Measurements from ENCODE around the gene TACO1. TPM values are rescaled to one million over a fixed set of nuclear protein-coding genes. Genes with fewer than 3 reads are reported as not detected.

The TACO1 gene
- polyA plus RNA-seq, 1 donor (not counting 4 experiments of a cell fraction or from before 2014, with no cell fraction given), result 23.5 TPM

DNA sequence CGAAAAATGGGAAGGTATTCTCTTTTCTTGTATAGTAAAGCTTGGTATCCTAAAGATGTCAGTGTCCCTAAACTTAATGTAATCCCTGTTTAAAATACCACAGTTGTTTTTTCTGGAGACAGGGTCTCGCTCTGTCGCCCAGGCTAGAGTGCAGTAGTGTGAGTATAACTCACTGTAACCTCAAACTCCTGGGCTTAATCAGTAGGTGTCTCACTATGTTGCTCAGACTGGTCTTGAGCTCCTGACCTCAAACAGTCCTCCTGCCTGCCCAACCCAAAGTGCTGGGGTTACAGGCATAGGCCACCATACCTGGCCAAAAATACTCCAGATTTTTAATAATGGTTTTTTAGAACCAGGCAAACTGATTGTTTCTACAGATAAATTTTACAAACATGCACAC lies 42.3 kb upstream of the TACO1 start:
- Histone ChIP-seq H3K9me3 (ENCODE audit: control insufficient read depth, low read depth, low read length) (no peaks in the 10 kb centered on the region), H3K27ac (ENCODE audit: control insufficient read depth, insufficient read depth, low read length) (no peak overlapping the region), H3K9ac (ENCODE audit: control insufficient read depth, extremely low read depth, insufficient read depth, low read length) (no peak overlapping the region), H3K4me3 (ENCODE audit: control insufficient read depth in 2 of 3, extremely low read depth in 1 of 3, insufficient read depth in 2 of 3, low read depth in 1 of 3, low read length in 3 of 3) (no peak overlapping the region), H3K4me2 (ENCODE audit: control insufficient read depth, extremely low read depth, insufficient read depth, low read depth, low read length) (no peak overlapping the region), H2AFZ (ENCODE audit: control insufficient read depth, low read length) (no peak overlapping the region), H3K9me1 (ENCODE audit: control insufficient read depth, extremely low read depth, insufficient read depth, low read length) (no peaks in the 10 kb centered on the region), H4K20me1 (ENCODE audit: control insufficient read depth, extremely low read depth, insufficient read depth, low read length) (peaks cover 11% of the 10 kb centered on the region), H3K79me2 (ENCODE audit: control insufficient read depth, insufficient read depth, low read length) (peaks cover 88% of the 10 kb centered on the region), H3K36me3 (ENCODE audit: control insufficient read depth in 2 of 2, extremely low read depth in 1 of 2, insufficient read depth in 2 of 2, low read length in 2 of 2) (peaks cover 0 to 3% of the 10 kb centered on the region in 2 experiments), H3K4me1 (ENCODE audit: control insufficient read depth, extremely low read depth, insufficient read depth, low read length) (no peaks in the 10 kb centered on the region), H3K27me3 (ENCODE audit: control insufficient read depth, extremely low read depth, insufficient read depth, low read length) (no peaks in the 10 kb centered on the region)
- TF ChIP-seq EZH2 (IDR thresholded peaks at IDR 0.05; ENCODE audit: low read length), result no peak
- TF ChIP-seq, protein P1, sequence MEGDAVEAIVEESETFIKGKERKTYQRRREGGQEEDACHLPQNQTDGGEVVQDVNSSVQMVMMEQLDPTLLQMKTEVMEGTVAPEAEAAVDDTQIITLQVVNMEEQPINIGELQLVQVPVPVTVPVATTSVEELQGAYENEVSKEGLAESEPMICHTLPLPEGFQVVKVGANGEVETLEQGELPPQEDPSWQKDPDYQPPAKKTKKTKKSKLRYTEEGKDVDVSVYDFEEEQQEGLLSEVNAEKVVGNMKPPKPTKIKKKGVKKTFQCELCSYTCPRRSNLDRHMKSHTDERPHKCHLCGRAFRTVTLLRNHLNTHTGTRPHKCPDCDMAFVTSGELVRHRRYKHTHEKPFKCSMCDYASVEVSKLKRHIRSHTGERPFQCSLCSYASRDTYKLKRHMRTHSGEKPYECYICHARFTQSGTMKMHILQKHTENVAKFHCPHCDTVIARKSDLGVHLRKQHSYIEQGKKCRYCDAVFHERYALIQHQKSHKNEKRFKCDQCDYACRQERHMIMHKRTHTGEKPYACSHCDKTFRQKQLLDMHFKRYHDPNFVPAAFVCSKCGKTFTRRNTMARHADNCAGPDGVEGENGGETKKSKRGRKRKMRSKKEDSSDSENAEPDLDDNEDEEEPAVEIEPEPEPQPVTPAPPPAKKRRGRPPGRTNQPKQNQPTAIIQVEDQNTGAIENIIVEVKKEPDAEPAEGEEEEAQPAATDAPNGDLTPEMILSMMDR (optimal IDR thresholded peaks at IDR 0.05 in 1 of 3, IDR thresholded peaks at IDR 0.05 in 1 of 3, conservative IDR thresholded peaks at IDR 0.05 in 1 of 3; ENCODE audit: extremely low read depth in 1 of 3, insufficient read depth in 2 of 3, low read length in 3 of 3), result no peak
- DNase-seq (ENCODE audit: low read depth, low spot score) (no peak), FAIRE-seq (no peak)
- dilution Hi-C loops (cut with MboI; ENCODE audit: extremely low pct_ligation_motif_present, low sequenced_read_pairs), result no loop called here

DNA sequence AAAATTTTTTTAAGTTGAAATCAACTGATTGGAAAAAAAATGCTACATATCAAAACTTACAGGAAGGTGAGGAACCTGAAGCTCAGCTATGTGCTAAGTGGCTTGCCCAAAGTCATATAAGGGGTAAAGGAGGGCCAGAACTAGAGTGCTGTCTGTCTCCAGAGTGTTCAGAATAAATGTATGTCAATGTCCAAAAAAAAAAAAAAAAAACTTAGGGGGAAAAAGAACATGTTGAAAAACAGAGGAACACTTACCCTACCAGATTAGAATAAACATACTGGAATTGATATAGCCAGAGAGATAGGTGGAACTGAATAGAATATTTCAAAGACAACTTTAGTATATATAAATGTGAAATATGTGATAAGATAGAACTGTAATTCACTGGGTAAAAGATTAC lies 38.9 kb upstream of the TACO1 start:
- Histone ChIP-seq H3K4me3 (ENCODE audit: control insufficient read depth in 2 of 3, extremely low read depth in 1 of 3, insufficient read depth in 2 of 3, low read depth in 1 of 3, low read length in 3 of 3) (no peak overlapping the region), H4K20me1 (ENCODE audit: control insufficient read depth, extremely low read depth, insufficient read depth, low read length) (peaks cover 14% of the 10 kb centered on the region), H3K9me1 (ENCODE audit: control insufficient read depth, extremely low read depth, insufficient read depth, low read length) (no peaks in the 10 kb centered on the region), H3K27ac (ENCODE audit: control insufficient read depth, insufficient read depth, low read length) (no peak overlapping the region), H3K4me2 (ENCODE audit: control insufficient read depth, extremely low read depth, insufficient read depth, low read depth, low read length) (no peak overlapping the region), H3K27me3 (ENCODE audit: control insufficient read depth, extremely low read depth, insufficient read depth, low read length) (no peaks in the 10 kb centered on the region), H3K9me3 (ENCODE audit: control insufficient read depth, low read depth, low read length) (no peaks in the 10 kb centered on the region), H3K79me2 (ENCODE audit: control insufficient read depth, insufficient read depth, low read length) (peaks cover 77% of the 10 kb centered on the region), H3K36me3 (ENCODE audit: control insufficient read depth in 2 of 2, extremely low read depth in 1 of 2, insufficient read depth in 2 of 2, low read length in 2 of 2) (no peaks in the 10 kb centered on the region), H3K4me1 (ENCODE audit: control insufficient read depth, extremely low read depth, insufficient read depth, low read length) (no peaks in the 10 kb centered on the region), H3K9ac (ENCODE audit: control insufficient read depth, extremely low read depth, insufficient read depth, low read length) (no peak overlapping the region), H2AFZ (ENCODE audit: control insufficient read depth, low read length) (no peak overlapping the region)
- dilution Hi-C loops (cut with MboI; ENCODE audit: extremely low pct_ligation_motif_present, low sequenced_read_pairs), result no loop called here
- TF ChIP-seq EZH2 (IDR thresholded peaks at IDR 0.05; ENCODE audit: low read length), result no peak
- TF ChIP-seq, protein P1 (optimal IDR thresholded peaks at IDR 0.05 in 1 of 3, IDR thresholded peaks at IDR 0.05 in 1 of 3, conservative IDR thresholded peaks at IDR 0.05 in 1 of 3; ENCODE audit: extremely low read depth in 1 of 3, insufficient read depth in 2 of 3, low read length in 3 of 3), result no peak
- no peak for DNase-seq (ENCODE audit: low read depth, low spot score)
- no peak for FAIRE-seq

Measured in keratinocyte (primary cell).